Activated CD4-positive, alpha-beta T cell treated with anti-CD3 and anti-CD28 coated beads, Interleukin-2, amount 50 U/mL, for 48 hours (primary cell): Measurements from ENCODE around the gene NLK.
"Not testable (repeated sequence)": the region's sequence is repeated elsewhere in the genome, so short reads cannot be mapped to it uniquely, and the experiment has no call there.

ENCODE experiments used
- DNase-seq, 2 experiments: peaks; one replicate each; pipeline ENCODE4 v3.0.0-alpha.2; 2020

Gene NLK

GRCh38 chr17:28076144-28076543 is 33.7 kb downstream of the NLK start:
- no peak for DNase-seq

- not testable (repeated sequence) for DNase-seq
These were observed 34.7 kb downstream of the NLK start for GRCh38 chr17:28077140-28077539.

DNA sequence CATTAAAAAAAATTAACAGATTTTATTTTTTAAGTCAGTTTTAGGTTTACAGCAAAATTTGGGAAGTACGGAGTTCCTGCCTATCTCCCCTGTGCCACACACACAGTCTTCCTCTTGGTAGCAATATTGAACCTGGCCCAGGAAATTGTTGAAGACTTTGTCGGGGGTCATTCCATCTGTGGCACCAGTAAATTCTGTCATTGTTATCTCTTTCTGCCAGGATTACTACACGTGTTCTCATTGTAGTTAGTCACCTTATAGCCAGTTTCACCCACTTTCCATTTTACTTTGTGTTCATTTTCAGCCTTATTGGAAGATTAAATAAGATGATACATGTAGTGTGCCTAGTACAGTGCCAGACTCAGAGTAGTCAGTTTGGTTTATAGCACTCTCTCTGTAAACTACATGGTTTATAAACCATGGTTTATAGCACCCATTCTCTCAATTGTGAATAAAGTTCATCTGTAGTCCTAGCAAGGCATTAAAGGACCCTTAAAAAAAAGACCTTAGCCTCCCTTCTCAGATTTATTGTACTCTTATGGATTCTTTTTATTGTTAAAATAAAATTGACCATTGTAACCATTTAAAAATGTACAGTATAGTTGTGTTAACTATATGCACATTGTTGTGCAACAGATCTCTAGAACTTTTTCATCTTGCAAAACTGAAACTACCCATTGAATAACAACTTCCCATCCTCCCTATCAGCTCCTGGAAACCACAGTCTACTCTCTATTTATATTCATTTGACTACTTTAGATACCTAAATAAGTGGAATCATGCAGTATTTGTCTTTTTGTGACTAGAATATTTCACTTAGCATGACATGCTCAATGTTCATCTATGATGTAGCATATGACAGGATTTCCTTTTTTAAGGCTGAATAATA is 36.1 kb downstream of the NLK start:
- no peak for DNase-seq

DNA sequence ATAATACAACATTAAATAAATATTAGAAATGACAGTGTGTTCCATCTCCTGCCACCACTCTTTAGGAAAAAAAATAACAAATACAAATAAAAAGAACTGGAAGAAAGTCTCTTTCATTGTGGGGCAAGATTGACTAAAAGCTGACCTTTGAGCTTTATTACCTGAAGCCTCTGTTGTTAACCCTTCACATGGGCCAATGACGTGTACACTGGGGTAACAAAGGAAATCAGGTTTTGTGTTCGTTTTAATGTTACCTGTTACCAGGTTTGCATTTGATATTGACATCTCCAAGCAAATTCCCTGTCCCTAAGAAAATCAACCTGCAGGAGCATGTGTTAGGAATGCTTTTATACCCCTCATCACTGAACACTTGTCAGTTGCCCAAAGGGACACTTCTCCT is 39.0 kb downstream of the NLK start:
- DNase-seq: no peak

- DNase-seq: no peak
These were observed 43.3 kb downstream of the NLK start for GRCh38 chr17:28085766-28086165.

GRCh38 chr17:28086519-28086918 is 44.0 kb downstream of the NLK start:
- DNase-seq: no peak

DNA sequence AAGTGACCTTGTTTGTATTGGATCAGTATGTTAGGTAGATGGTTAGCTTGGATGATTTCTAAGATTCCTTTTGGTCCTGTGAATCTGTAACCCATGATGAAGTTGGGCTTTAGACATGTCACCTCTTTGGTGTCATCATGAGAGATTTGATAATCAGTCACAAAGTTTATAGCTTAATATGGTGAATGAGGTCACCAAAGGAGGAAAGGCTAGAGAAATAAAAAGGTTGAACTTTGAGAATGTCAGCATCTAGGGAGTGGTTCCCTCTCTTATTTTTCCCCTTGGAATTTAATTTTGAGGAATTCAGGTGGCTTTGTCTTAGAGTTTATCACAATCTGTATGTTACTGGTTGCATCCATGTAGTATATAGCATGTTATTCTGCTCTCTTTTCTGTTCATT is 45.3 kb downstream of the NLK start:
- DNase-seq: no peak

GRCh38 chr17:28090551-28090950 is 48.1 kb downstream of the NLK start:
- DNase-seq: no peak

DNA sequence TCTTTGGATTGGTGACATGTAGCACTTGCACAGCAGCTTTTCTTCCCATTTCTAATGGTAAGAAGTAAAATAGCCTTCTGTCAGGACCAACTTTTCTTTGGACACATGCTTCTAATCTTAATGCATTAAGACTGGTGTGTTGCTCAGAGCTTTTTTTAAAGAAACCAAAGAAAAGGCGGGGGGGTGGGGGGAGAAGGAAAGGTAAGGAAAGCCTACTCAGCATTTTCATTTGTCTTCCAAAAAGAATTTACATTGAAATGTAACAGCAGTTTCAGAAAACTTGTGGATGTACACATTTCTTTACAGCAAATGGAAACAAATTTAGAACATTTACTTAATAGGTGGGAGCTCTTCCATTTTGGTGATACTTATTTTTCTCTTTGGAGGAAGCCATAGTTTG is 49.6 kb downstream of the NLK start:
- DNase-seq: no peak

DNA sequence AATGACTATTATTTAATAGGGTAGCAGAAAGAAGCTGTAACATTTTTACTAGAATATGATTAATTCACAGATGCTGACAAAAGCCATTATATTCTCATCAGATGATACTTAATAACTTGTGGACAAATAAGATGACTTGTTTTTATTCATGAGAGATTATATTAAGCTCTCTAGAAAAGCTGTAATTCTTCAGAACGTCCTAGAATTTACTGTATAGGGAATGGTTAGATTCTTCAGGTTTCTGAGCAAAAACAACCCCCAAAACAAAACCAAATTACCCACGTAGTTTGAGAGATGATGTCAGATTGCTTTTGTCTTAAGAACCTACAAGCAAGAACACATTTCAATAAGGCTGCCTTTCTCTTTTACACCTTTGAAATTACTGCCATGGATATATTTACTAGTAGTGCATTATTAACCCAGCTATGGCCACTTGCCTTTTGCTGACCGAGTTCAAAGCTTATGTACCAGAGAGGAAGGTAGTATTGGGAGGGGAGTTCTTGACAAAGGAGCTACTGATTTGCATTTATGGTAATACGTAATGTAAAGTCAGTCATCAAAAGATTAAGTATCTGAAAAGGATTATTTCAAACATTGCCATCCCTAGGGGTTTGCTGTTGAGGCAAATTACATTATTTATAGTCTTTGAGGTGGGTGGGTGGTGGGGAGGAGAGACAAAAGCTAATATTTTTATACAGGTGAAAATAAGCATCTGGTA is 51.7 kb downstream of the NLK start:
- no peak for DNase-seq

GRCh38 chr17:28096756-28097155 is 54.3 kb downstream of the NLK start:
- DNase-seq: no peak

DNA sequence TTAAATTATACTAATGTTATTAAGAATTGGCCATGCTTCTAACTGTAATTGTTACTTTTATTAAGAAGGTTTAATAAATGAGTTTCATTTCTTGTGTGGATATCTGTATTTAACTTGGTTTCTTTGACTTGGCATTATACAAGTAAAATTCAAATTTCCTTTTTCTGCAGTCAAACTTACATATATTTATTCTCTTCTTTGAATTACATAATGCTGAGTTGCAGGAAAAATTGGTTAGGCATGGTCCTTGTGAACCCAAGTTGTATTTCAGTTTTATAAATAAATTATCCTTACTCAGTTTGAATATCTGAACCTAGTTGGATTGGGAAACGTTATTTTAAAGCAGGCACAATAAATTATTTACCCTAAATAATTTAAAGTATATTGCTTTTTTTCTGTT is 54.8 kb downstream of the NLK start:
- no peak for DNase-seq

GRCh38 chr17:28097901-28098300 is 55.4 kb downstream of the NLK start:
- no peak for DNase-seq

DNA sequence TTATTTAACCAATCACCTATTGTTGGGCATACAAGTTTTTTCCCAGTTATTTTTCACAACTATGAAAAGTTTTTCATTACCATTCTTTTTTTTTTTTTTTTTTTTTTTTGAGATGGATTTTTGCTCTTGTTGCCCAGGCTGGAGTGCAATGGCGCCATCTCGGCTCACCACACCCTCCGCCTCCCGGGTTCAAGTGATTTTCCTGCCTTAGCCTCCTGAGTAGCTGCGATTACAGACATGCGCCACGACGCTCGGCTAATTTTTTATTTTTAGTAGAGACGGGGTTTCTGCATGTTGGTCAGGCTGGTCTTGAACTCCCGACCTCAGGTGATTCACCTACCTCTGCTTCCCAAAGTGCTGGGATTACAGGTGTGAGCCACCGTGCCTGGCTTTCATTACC is 56.1 kb downstream of the NLK start:
- not testable (repeated sequence) for DNase-seq

DNA sequence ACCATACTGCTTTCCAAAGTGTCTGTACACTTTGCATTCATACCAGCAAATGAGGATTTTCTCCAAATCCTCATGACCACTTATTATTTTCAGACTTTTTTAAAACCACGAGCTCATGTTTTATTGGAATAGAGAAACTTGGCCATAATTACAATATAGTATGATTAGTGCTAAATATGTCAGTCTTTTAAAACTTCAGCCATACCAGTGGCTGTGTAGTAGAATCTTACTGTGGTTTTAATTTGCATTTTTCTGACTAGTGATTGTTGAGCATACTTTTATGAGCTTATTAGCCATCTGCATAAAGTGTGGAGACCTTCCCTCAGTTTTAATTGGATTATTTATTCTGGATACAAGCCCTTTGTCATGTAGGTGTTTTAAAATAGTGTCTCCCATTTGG is 57.8 kb downstream of the NLK start:
- DNase-seq: no peak

- DNase-seq: no peak
These were observed 58.5 kb downstream of the NLK start for GRCh38 chr17:28100936-28101335.

GRCh38 chr17:28101919-28102318 is 59.4 kb downstream of the NLK start:
- no peak for DNase-seq

DNA sequence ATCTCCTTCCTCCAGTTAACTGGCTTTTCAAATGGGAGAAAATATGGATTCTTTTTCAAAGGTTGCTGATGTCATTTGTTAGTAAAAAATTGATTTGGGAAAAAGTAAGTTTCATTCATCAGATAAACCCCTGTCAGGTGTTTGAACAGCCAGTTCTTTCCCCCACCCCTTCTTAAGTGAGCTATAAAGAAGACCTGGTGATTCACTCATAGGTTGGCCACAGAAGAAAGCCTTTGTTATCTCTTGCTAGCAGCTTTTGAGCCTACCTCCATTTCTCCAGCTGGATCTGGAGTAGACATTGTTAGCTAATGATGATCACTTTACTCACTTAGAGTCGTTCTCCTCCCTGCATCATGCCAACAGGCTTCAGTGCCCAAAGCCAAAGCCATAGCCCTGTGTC is 63.0 kb downstream of the NLK start:
- no peak for DNase-seq

DNA sequence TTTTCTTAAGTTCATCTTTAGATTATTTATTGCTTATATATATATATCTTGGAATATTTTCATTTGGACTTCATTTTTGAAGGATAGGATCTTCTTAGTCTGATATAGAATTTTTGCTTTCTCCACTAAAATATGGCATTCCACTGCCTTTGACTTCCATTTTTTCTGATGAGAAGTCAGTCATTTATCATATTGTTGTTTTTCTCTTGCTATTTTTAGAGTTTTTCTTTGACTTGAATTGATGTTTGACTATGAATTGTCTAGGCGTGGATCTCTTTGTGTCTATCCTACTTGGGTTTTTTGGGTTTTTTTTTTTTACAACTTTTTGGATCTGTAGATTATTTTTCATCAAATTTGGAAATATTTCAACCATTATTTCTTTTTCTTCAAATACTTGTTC is 67.7 kb downstream of the NLK start:
- DNase-seq: no peak

- DNase-seq: no peak
These were observed 69.7 kb downstream of the NLK start for GRCh38 chr17:28112181-28112580.

DNA sequence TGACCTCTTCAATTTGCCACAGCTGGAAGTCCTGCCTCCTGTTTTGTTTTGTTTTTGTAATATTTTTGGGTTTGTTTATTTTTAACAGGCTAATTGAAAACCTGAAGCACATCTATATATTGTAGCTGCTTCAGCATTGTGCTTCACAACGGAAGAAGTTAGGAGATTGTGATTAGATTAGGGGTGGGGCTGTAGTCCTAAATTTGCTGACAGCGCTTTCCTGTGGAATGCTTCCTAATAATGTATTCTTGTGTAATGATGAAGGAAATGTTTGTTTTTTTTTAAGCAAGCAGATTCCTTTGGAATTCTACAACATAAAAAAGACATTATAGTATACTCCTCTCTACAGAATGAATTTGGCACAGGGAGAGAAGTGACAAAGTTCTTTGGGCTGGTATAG is 70.1 kb downstream of the NLK start:
- DNase-seq: no peak

- no peak for DNase-seq
These were observed 70.8 kb downstream of the NLK start for GRCh38 chr17:28113269-28113668.

DNA sequence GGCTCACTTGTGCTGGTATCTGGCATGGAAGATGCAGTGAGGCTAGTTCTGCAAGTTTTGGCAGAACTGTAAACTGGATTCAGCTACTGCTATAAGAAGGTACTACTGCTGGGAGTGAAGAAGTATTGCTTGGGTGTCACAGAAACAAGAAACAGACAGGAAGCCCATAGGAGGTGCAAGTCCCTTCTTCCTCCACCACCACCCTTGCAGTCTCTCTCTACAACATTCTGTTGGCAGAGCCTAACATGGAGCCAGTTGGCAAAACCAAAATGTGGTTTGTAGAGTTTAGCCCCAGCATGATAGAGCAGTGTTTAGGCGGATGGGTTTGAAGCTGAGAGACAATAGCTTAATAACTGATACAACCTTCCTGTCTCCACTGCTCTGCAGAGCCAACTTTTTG is 72.6 kb downstream of the NLK start:
- no peak for DNase-seq

- no peak for DNase-seq
These were observed 74.8 kb downstream of the NLK start for GRCh38 chr17:28117304-28117703.

- DNase-seq: no peak
These were observed 75.9 kb downstream of the NLK start for GRCh38 chr17:28118362-28118761.
